Kidney (tissue), 14 donors: ENCODE results near the gene WDR45B. TPM values are rescaled to one million over a fixed set of nuclear protein-coding genes. Genes with fewer than 3 reads are reported as not detected.

Experiments used
- DNase-seq, 5 donors: peaks; one replicate each; pipeline ENCODE4 v3.0.0-alpha.2; 2013 to 2020
- FAIRE-seq: peaks from 2 replicates; lab custom pipeline; 2012; peaks lifted over from hg19 to GRCh38; lab: Jason Lieb, UNC
- H3K27ac ChIP-seq, 2 donors: one replicate each; pipeline ENCODE4 v1.7.0; 2013; ENCODE audit warnings: low read depth in 2 of 2, low read length in 2 of 2, inconsistent platforms in 1 of 2
- H3K27me3 ChIP-seq: one replicate; pipeline ENCODE4 v1.7.1; 2013; ENCODE audit warnings: low read length, inconsistent platforms; ENCODE audit not compliant: control insufficient read depth, insufficient read depth
- H3K36me3 ChIP-seq, 3 donors: one replicate each; pipeline versions ENCODE4 v1.7.0 to v1.7.1; 2013; ENCODE audit warnings: low read length in 3 of 3, control low read depth in 1 of 3, inconsistent platforms in 1 of 3; ENCODE audit not compliant: insufficient read depth in 3 of 3, control insufficient read depth in 2 of 3
- H3K4me1 ChIP-seq, 3 donors: one replicate each; pipeline versions ENCODE4 v1.7.0 to v1.7.1; 2013; ENCODE audit warnings: low read length in 3 of 3, inconsistent platforms in 1 of 3, low read depth in 1 of 3; ENCODE audit not compliant: control insufficient read depth in 2 of 3, insufficient read depth in 2 of 3
- H3K4me3 ChIP-seq, 3 donors: one replicate each; pipeline versions ENCODE4 v1.7.0 to v1.8.1; 2013; ENCODE audit warnings: low read length in 3 of 3, control low read depth in 1 of 3, inconsistent platforms in 1 of 3
- H3K9ac ChIP-seq, 3 donors: one replicate each; pipeline versions ENCODE4 v1.7.0 to v1.7.1; 2013; ENCODE audit warnings: low read length in 3 of 3, control low read depth in 1 of 3, inconsistent platforms in 1 of 3
- H3K9me3 ChIP-seq, 3 donors: one replicate each; pipeline versions ENCODE4 v1.7.0 to v1.7.1; 2013; ENCODE audit warnings: low read length in 3 of 3, control low read depth in 1 of 3, inconsistent platforms in 1 of 3; ENCODE audit not compliant: control insufficient read depth in 2 of 3, insufficient read depth in 1 of 3
- CTCF ChIP-seq: IDR thresholded peaks from 3 replicates; pipeline ENCODE4 v1.5.1; 2012; ENCODE audit warnings: mild to moderate bottlenecking, moderate library complexity, borderline replicate concordance; ENCODE audit not compliant: insufficient read depth; ENCODE audit errors: extremely low read depth
- intact Hi-C: fragments of 100-400 bp; cut with DNase I; formaldehyde crosslinking; loops from one replicate; pipeline ENCODE4 v1.11.1; 2022
- microRNA-seq: library from miRNA; unstranded; fragments of <30 nt; microRNA quantifications from one replicate; pipeline ENCODE4 v1.2.0, GENCODE V29; 2020
- polyA plus RNA-seq: library from polyadenylated mRNA; stranded (reverse); fragments of 350-450 nt; fragmentation: Illumina TruSeq; extraction: RNeasy Lipid Tissue Mini Kit (QIAGEN cat#74804); gene quantifications from one replicate; pipeline ENCODE4 v1.2.3, GENCODE V29; 2014; ENCODE audit warnings: low read depth, low replicate concordance; ENCODE audit not compliant: insufficient read depth
- total RNA-seq: library from RNA; stranded (reverse); fragmentation: NEBNext Ultra II Directional; extraction: Animal tissue kit (Norgen Biotek cat#: 25700); gene quantifications from one replicate; pipeline ENCODE4 v1.2.1, GENCODE V29; 2021
- donor health status: control.
- donor health status: control.
- donor health status: control.
- donor health status: control.
- donor health status: control.
- donor health status: DM: yes; HTN: yes; CAD: no.
- donor health status: Normal renal cell carcinoma (clear cell type).

Gene WDR45B
- total and polyA plus RNA-seq, 2 donors from 2014 or later: 64.7 to 65.4 TPM

GRCh38 chr17:82567286-82567685 is 81.0 kb downstream of the WDR45B start:
- H3K27ac ChIP-seq: no peak overlapping the region
- no peak for TF ChIP-seq CTCF
- H3K4me3 ChIP-seq: no peak overlapping the region
- H3K27me3 ChIP-seq: no peaks in the 10 kb centered on the region
- DNase-seq (no peak), FAIRE-seq (no peak)
- intact Hi-C loops: no loop called here
- peaks cover 0 to 16% (median 0%) of the 10 kb centered on the region in 3 donors for H3K4me1 ChIP-seq
- H3K36me3 ChIP-seq: peaks cover 0 to 24% (median 14%) of the 10 kb centered on the region in 3 donors
- no peak overlapping the region for H3K9ac ChIP-seq
- H3K9me3 ChIP-seq: no peaks in the 10 kb centered on the region

DNA sequence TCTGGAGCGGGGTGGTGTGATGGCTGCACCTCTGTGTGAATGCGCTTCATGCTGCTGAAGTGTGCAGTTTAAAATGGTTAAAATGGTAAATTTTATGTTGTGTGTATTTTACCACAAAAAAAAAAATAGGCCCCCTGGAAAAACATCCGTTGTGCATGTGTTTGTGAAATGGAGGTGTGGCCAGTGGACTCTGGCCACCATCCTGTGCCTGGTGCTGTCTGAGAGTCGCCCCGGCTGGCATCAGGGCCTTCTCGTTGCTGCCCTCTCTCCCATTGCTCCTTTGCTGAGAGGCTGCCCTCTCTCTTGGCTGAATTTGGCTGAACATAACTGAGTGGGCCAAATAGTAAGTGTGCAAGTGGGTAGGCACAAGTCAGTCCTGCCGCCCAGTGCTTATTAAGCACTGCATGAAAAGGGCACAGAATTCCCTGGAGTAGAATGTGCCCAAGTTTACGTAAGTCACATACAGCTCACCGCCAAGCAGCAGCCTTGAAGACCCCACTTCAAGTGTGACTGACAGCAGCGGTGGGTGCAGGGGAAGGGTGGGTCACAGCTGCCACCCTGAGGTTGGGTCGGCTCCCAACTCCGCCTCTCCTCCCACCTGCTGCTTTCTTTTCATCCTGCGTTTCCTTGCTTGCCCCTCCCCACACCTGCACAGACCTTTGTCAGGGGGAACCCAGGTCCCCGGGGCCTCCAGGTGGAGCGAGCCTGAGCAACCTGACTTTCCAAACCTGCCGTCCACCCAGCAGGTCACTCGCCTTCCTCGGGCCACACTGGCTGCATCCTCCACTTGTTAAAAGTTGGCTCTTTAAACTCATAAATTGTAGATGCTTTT is 81.9 kb downstream of the WDR45B start:
- H3K9ac ChIP-seq: no peak overlapping the region
- TF ChIP-seq CTCF: no peak
- no peaks in the 10 kb centered on the region for H3K9me3 ChIP-seq
- H3K36me3 ChIP-seq: peaks cover 0 to 17% (median 8%) of the 10 kb centered on the region in 3 donors
- peaks cover 0 to 21% (median 0%) of the 10 kb centered on the region in 3 donors for H3K4me1 ChIP-seq
- intact Hi-C loops: no loop called here
- no peak overlapping the region for H3K27ac ChIP-seq
- no peaks in the 10 kb centered on the region for H3K27me3 ChIP-seq
- DNase-seq: no peak
- no peak overlapping the region for H3K4me3 ChIP-seq
- no peak for FAIRE-seq

GRCh38 chr17:82565551-82565950 is 82.7 kb downstream of the WDR45B start:
- H3K4me3 ChIP-seq: no peak overlapping the region
- no peak overlapping the region for H3K27ac ChIP-seq
- peaks cover 0 to 14% (median 8%) of the 10 kb centered on the region in 3 donors for H3K36me3 ChIP-seq
- DNase-seq (no peak), FAIRE-seq (no peak)
- H3K4me1 ChIP-seq: peaks cover 0 to 26% (median 0%) of the 10 kb centered on the region in 3 donors
- H3K9ac ChIP-seq: no peak overlapping the region
- intact Hi-C loops: no loop called here
- H3K27me3 ChIP-seq: no peaks in the 10 kb centered on the region
- no peak for TF ChIP-seq CTCF
- no peaks in the 10 kb centered on the region for H3K9me3 ChIP-seq

Small RNAs within 50 kb of the gene (microRNA-seq; reads per million reads assigned to microRNA genes)
- gene MIR4525: 1.4 reads per million

Other genes starting within 250 kb of the WDR45B start
- gene HEXD, start 230.1 kb downstream of the WDR45B start, total RNA-seq: 39.2 TPM
- 42.0 TPM for gene HEXD, start 230.1 kb downstream of the WDR45B start, polyA plus RNA-seq
- gene OGFOD3, start 229.9 kb downstream of the WDR45B start, total RNA-seq: 36.1 TPM
- gene OGFOD3, start 229.9 kb downstream of the WDR45B start, polyA plus RNA-seq: 27.8 TPM
- 139 TPM for gene CYBC1, start 197.7 kb downstream of the WDR45B start, total RNA-seq
- 38.2 TPM for gene CYBC1, start 197.7 kb downstream of the WDR45B start, polyA plus RNA-seq
- 45.8 TPM for gene NARF, start 189.7 kb downstream of the WDR45B start, total RNA-seq
- gene NARF, start 189.7 kb downstream of the WDR45B start, polyA plus RNA-seq: 29.1 TPM
- 37.9 TPM for gene FOXK2, start 128.7 kb downstream of the WDR45B start, total RNA-seq
- gene FOXK2, start 128.7 kb downstream of the WDR45B start, polyA plus RNA-seq: 13.5 TPM
- 21.7 TPM for gene RAB40B, start 50.3 kb upstream of the WDR45B start, total RNA-seq
- 36.1 TPM for gene RAB40B, start 50.3 kb upstream of the WDR45B start, polyA plus RNA-seq
- gene FN3KRP, start 68.3 kb upstream of the WDR45B start, total RNA-seq: 30.6 TPM
- gene FN3KRP, start 68.3 kb upstream of the WDR45B start, polyA plus RNA-seq: 36.6 TPM
- 33.3 TPM for gene FN3K, start 87.2 kb upstream of the WDR45B start, total RNA-seq
- 114 TPM for gene FN3K, start 87.2 kb upstream of the WDR45B start, polyA plus RNA-seq
- 72.8 TPM for gene TBCD, start 103.6 kb upstream of the WDR45B start, total RNA-seq
- 78.7 TPM for gene TBCD, start 103.6 kb upstream of the WDR45B start, polyA plus RNA-seq
- gene ZNF750, start 191.6 kb upstream of the WDR45B start, total RNA-seq: 0.25 TPM
- gene ZNF750, start 191.6 kb upstream of the WDR45B start, polyA plus RNA-seq: 0.30 TPM